ENCODE measurements around the gene TROAP.

GRCh38 chr12:49341777-49342065 is 18.7 kb downstream of the TROAP start:
- TF ChIP-seq CTCF (conservative IDR thresholded peaks at IDR 0.05; ENCODE audit: low read length) (no peak), EZH2phosphoT487 (IDR thresholded peaks at IDR 0.05; ENCODE audit: borderline replicate concordance) (no peak)

Measured in Loucy (cell line).